ENCODE data around the gene LRBA.

Gene LRBA

GRCh38 chr4:150859453-150859852 is 155.6 kb downstream of the LRBA start:
- no peak for DNase-seq

DNA sequence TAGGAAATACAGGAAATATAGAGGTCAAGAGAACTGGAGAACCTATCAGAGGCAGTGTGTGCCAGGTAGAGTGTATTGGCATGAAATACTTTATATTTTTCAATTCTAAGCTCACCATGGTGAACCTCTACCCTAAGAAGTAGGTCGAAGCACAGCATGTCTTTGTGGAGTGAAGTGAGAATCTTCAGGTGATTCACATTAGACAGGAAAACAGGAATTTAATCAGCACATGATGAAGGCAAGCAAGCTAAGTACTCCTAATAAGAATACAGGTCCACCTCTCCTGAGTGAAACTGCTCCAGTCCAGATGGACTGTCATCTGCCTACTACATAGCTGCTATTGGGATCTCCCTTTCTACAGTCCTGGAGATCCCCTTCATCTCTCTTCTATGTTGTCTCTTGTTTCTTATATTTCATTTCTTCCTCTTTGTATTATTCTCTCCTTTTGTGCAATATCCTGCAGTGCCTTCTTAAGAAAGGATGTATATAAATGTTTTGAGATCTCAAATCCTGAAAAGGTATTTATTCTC is 159.0 kb downstream of the LRBA start:
- no peak for DNase-seq

- DNase-seq: no peak
Observed at GRCh38 chr4:150854600-150854999, 160.5 kb downstream of the LRBA start.

DNA sequence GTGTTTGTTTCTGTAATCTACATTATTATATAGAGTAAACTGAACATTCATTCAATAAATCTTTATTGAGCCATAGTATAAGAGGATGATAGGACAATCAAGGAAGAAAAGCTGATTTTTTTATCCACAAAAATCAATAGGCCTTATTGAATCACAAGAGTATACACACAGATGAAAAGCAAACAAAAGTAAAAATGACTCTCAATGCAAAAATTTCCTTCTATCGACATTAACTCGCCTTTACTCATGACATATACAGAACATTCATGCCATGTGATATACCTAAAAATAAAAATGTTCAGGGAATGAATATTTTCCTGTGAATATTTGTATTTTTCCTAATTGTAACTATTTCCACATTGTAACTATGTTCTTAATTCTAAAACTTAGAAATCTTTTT is 161.2 kb downstream of the LRBA start:
- DNase-seq: no peak

DNA sequence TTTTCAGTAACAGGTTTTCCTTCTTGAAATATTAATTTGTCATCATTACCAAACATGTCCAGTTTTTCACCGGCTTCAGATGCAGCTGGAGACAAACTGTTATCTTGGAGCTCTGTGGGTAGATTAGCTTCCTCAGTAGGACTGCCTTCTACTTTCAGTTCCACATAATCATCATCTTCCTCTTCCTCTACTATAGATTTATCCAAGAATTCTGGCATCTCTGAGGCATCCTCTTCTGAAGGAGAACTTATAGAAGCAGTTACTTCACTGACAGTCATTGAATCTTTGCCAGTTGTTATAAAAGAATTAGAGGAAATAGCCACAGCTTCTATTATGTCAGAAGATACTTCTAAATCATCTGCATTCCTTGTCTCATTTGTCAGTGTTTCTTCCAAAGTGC is 162.9 kb downstream of the LRBA start:
- no peak for DNase-seq

GRCh38 chr4:150849016-150849415 is 166.1 kb downstream of the LRBA start:
- no peak for DNase-seq

DNA sequence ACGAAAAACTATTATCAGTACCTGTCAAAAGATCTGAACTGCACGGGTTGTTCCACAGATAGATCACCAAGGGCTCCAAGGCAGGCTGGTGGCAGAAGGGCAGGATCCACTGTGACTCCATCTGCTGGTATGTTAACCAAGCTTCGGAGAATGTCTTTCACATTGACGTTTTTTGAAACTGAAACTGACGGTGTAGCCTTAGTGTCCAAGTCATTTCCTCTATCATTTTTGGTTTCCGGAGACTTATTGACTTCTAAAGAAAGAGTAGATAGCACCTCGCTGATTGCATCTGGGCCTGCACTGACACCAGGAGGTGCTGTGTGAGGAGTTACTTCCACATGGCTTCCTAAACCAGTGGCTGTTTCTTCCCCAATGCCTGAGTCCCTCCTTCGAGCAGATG is 186.9 kb downstream of the LRBA start:
- DNase-seq: no peak

DNA sequence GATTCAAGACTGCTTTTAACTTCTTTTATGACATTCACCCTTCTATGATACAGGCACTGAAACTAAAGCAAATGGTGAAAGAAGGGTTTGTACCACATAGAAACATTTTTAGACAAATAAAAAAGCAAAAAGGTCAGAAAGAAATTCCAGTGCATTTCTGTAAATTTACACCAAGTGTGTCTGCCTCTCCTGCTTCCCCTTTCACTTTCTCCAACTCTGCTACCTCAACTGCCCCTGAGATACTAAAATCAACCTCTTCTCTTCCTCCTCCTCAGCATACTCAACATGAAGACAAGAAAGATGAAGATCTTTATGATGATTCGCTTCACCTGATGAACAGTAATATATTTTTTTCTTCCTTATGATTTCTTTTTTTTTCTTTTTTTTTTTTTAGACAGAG is 187.9 kb downstream of the LRBA start:
- no peak for DNase-seq

- DNase-seq: no peak
Observed at GRCh38 chr4:150826306-150826705, 188.8 kb downstream of the LRBA start.

- no peak for DNase-seq
Observed at GRCh38 chr4:150822407-150822806, 192.7 kb downstream of the LRBA start.

- DNase-seq: no peak
Observed at GRCh38 chr4:150821641-150822040, 193.4 kb downstream of the LRBA start.

- no peak for DNase-seq
Observed at GRCh38 chr4:150820409-150820808, 194.7 kb downstream of the LRBA start.

DNA sequence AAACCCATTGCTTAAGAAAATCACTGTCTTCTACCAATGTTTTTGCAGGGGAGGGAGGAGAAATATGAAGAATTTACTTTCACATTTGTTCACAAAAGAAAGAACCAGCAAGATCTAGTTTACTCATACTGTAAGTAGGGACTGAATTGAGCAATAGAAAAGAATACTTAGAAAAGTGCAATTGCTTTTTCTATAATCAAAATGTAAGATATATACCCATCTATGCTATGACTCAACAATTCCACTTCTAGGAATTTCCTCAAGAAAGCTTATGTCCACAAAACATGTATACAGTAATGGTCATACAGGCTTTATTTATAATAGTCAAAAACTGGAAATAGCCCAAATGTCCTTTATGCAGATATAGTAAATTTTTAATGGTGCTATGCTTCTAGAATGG is 196.4 kb downstream of the LRBA start:
- no peak for DNase-seq

- no peak for DNase-seq
Observed at GRCh38 chr4:150817804-150818528, 197.1 kb downstream of the LRBA start.

DNA sequence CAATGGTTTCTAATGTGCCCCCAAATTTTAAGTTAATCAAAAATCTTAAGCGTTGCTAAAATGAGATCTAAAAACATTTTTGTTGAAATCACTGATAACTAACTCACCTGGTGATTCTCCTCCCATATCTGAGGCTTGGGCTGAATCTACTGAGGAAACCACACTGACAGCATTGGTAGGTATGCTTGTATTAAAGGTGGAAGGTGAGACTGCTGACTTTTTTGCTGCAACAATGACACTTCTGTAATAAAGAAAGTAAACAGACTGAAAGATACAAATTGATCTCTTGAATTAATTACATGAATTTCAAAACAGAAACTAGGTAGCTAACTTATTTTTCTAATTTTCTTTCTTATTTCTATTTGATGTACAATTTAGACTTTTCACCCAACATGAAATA is 198.1 kb downstream of the LRBA start:
- no peak for DNase-seq

DNA sequence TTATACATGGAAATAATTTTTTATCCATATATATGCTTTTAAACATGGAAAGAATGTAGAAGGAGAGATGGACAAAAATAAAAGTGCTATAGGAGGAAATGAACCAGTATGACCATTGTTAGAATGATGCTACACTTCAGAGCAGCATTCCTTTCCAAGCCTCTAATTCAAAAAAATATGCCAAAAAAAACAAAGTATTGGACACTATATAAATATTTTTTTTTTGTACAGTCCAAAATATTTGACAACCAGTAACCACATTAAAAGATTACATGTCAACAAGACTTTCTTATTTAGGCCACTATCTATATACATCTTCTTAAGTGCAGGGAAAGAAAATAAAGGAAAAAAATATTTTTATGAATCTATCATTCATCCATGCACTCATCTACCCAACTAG is 198.6 kb downstream of the LRBA start:
- DNase-seq: no peak

DNA sequence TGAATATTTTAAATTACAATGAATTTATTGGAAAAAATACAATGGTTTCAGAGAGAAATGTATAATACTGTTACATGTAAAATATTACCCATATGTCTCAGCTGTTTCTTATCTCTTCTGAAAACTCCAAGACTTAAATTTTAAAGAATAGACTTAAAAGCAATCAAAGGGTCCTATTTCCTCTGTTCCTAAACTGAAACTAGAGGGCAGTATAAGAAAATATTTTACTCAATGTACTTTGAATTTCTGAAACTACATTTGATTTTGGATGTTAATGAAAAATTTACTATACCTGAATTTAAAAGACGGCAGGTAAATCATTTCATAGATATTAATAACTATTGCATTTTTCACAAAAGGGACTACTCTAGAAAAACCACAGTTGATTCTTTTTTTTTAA is 200.2 kb downstream of the LRBA start:
- no peak for DNase-seq

DNA sequence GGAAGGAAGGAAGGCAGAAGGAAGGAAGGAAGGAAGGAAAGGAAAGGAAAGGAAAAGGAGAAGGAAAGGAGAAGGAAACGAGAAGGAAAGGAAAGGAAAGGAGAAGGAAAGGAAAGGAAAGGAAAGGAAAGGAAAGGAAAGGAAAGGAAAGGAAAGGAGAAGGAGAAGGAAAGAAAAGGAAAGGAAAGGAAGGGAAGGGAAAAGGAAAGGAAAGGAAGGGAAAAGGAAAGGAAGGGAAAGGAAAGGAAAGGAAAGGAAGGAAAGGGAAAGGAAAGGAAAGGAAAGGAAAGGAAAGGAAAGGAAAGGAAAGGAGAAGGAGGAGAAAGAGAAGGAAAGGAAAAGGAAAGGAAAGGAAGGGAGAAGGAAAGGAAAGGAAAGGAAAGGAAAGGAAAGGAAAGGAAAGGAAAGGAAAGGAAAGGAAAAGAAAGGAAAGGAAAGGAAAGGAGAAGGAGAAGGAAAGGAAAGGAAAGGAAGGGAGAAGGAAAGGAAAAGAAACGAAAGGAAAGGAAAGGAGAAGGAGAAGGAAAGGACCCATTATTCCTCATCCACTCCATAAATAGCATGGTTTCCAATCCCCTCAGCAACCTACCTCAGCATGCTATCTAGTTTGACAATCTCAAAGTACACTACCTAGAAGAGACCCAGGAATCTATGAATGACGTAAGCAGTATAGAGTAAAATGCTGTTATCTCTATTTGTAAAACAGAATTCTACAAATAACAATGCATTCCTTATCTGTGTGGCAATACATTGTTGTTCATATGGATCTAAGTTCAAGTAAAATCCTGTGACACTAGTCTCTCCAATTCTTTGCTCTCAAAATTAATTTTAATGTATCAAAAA is 209.7 kb downstream of the LRBA start:
- no peak for DNase-seq

DNA sequence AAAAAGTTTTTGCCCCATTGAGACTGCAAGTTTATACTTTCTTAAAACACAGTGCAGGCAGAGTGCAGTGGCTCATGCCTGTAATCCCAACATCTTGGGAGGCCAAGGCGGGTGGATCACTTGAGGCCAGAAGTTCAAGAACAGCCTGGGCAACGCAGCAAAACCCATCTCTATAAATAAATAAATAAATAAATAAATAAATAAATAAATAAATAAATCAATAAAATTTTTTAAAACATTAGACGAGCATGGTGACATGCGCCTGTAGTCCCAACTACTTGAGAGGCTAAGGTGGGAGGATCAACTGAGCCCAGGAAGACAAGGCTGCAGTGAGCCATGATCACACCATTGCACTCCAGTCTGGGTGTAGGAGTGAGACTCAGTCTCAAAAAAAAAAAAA is 213.3 kb downstream of the LRBA start:
- no peak for DNase-seq

GRCh38 chr4:150799207-150799606 is 215.9 kb downstream of the LRBA start:
- DNase-seq: no peak

GRCh38 chr4:150794706-150795105 is 220.4 kb downstream of the LRBA start:
- no peak for DNase-seq

GRCh38 chr4:150789864-150790263 is 225.2 kb downstream of the LRBA start:
- no peak for DNase-seq

GRCh38 chr4:150784939-150785338 is 230.1 kb downstream of the LRBA start:
- DNase-seq: no peak

DNA sequence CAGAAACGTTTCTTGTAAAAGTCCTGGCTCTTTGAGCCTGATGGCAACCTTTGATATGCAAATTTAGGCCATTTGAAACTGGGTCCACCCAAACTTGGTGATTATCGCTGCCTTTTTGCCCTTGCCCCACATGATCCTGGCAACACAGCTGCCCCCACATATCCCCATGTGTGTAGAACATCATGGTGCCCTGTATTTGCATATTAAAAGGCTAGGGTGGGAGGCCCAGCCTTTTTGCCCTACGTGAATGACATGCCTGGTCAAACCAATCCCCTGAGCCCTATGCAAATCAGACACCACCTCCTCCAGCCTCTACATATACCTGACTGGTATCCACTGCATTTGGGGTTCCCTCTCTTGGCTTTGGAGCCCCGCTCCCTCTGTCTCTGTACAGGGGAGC is 230.8 kb downstream of the LRBA start:
- no peak for DNase-seq

Data from cerebellar nuclear complex (tissue), 1 donor.